ENCODE measurements around the gene BPIFB2. TPM values are rescaled to one million over a fixed set of nuclear protein-coding genes. Genes with fewer than 3 reads are reported as not detected.
"Not testable (repeated sequence)": the region's sequence is repeated elsewhere in the genome, so short reads cannot be mapped to it uniquely, and the experiment has no call there.

Gene BPIFB2
- total RNA-seq, 1 donor from 2014 or later = not detected

GRCh38 chr20:33037456-33037855, 30.0 kb downstream of the BPIFB2 start:
- H3K36me3 ChIP-seq (ENCODE audit: control insufficient read depth, insufficient read depth, low read length) = no peaks in the 10 kb centered on the region
- DNase-seq (ENCODE audit: low read depth) = no peak
- TF ChIP-seq CTCF (IDR thresholded peaks at IDR 0.05; ENCODE audit: insufficient read depth, low read length, poor library complexity, severe bottlenecking) = no peak
- no peak overlapping the region for H3K4me3 ChIP-seq (ENCODE audit: low read depth, low read length)
- no peaks in the 10 kb centered on the region for H3K27me3 ChIP-seq (ENCODE audit: control insufficient read depth, insufficient read depth, low read length)

GRCh38 chr20:33038243-33038642, 30.7 kb downstream of the BPIFB2 start:
- H3K27me3 ChIP-seq (ENCODE audit: control insufficient read depth, insufficient read depth, low read length) = no peaks in the 10 kb centered on the region
- H3K36me3 ChIP-seq (ENCODE audit: control insufficient read depth, insufficient read depth, low read length) = no peaks in the 10 kb centered on the region
- no peak for TF ChIP-seq CTCF (IDR thresholded peaks at IDR 0.05; ENCODE audit: insufficient read depth, low read length, poor library complexity, severe bottlenecking)
- no peak for DNase-seq (ENCODE audit: low read depth)
- H3K4me3 ChIP-seq (ENCODE audit: low read depth, low read length) = no peak overlapping the region

- no peaks in the 10 kb centered on the region for H3K36me3 ChIP-seq (ENCODE audit: control insufficient read depth, insufficient read depth, low read length)
- TF ChIP-seq CTCF (IDR thresholded peaks at IDR 0.05; ENCODE audit: insufficient read depth, low read length, poor library complexity, severe bottlenecking) = no peak
- no peak overlapping the region for H3K4me3 ChIP-seq (ENCODE audit: low read depth, low read length)
- DNase-seq (ENCODE audit: low read depth) = no peak
- H3K27me3 ChIP-seq (ENCODE audit: control insufficient read depth, insufficient read depth, low read length) = no peaks in the 10 kb centered on the region
These were observed 34.9 kb downstream of the BPIFB2 start for GRCh38 chr20:33042430-33042829.

GRCh38 chr20:33042983-33043730, 35.7 kb downstream of the BPIFB2 start:
- TF ChIP-seq CTCF (IDR thresholded peaks at IDR 0.05; ENCODE audit: insufficient read depth, low read length, poor library complexity, severe bottlenecking) = no peak
- H3K36me3 ChIP-seq (ENCODE audit: control insufficient read depth, insufficient read depth, low read length) = no peaks in the 10 kb centered on the region

GRCh38 chr20:33043731-33044181, 36.3 kb downstream of the BPIFB2 start:
- Histone ChIP-seq H3K4me3 (ENCODE audit: low read depth, low read length) (no peak overlapping the region), H3K27me3 (ENCODE audit: control insufficient read depth, insufficient read depth, low read length) (no peaks in the 10 kb centered on the region), H3K36me3 (ENCODE audit: control insufficient read depth, insufficient read depth, low read length) (no peaks in the 10 kb centered on the region)
- TF ChIP-seq CTCF (IDR thresholded peaks at IDR 0.05; ENCODE audit: insufficient read depth, low read length, poor library complexity, severe bottlenecking) = no peak
- DNase-seq (ENCODE audit: low read depth) = no peak

More at GRCh38 chr20:33042983-33043730, 35.7 kb downstream of the BPIFB2 start:
- Histone ChIP-seq H3K27me3 (ENCODE audit: control insufficient read depth, insufficient read depth, low read length) (no peaks in the 10 kb centered on the region), H3K4me3 (ENCODE audit: low read depth, low read length) (no peak overlapping the region)
- no peak for DNase-seq (ENCODE audit: low read depth)

GRCh38 chr20:33045129-33045721, 37.7 kb downstream of the BPIFB2 start:
- H3K4me3 ChIP-seq (ENCODE audit: low read depth, low read length); H3K27me3 ChIP-seq (ENCODE audit: control insufficient read depth, insufficient read depth, low read length); DNase-seq (ENCODE audit: low read depth); H3K36me3 ChIP-seq (ENCODE audit: control insufficient read depth, insufficient read depth, low read length): not testable (repeated sequence)
